Measurements from ENCODE around the gene PPP1R13B.

The PPP1R13B gene

DNA sequence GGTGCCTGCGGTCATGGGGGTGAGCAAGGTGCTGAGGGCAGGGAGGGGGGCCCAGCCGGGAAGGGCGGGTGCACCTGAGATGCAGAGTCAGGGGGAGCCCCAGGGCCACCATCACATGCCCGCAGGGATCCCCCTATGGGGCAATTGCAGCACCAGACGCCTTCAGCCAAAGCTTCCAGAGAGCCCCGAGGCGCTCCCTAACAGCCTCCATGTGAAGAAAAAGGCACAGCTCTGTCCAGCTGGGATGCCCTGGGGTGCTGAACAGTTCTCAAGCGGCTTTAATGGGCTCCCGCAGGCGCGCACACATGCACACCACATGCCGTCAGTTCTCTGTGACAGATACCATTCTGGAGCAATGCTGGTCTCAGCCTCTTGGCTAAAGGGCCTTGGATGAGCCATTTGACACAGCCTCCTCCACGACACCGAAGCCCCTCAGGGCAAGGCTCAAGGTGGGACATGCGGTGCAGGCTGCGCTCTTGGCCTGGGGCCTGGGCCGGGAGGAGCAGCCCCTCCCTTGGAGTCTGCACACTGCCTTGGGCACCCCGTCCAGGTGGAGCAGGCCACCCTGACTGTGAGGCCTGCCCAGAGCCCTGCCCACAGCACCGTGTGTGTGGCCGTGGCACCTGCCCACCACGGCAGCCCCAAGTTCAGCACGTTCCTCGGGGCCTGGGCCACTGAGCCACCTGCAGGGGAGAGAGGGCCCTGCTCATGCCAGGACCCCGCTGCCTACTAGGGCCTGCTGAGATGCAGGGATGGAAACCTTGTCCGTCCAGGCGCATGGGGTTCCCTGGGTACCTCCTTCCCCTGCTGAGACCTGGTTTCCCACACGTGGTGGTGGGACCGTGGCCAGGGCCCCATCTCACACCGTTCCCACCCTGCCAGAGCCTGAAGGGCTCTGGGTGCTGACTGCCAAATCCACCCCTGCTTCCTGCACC is 139.8 kb downstream of the PPP1R13B start:
- DNase-seq: no peak

- DNase-seq: no peak
These were observed 140.6 kb downstream of the PPP1R13B start for GRCh38 chr14:103706551-103707328.

- no peak for DNase-seq
These were observed 141.7 kb downstream of the PPP1R13B start for GRCh38 chr14:103705504-103706284.

DNA sequence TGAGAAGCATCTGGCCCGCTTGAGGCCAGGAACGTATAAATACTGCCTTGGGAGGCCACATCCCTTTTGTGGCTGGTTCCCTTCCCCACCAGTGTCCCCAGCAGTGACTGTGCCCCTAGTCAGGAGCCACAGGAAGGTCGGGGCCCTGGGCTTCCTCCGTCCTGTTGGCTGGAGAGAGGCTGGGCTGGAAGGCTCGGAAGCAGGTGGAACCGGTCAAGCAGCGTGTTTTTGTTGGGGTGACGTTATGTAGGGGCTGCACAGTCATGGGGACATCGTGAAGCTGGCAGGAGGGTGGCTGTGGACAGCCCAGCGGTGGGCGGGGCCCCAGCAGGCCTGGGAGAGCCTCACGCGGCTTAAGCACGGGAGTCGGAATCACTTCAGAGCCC is 142.3 kb downstream of the PPP1R13B start:
- DNase-seq: no peak

GRCh38 chr14:103704708-103705107 is 142.7 kb downstream of the PPP1R13B start:
- no peak for DNase-seq

DNA sequence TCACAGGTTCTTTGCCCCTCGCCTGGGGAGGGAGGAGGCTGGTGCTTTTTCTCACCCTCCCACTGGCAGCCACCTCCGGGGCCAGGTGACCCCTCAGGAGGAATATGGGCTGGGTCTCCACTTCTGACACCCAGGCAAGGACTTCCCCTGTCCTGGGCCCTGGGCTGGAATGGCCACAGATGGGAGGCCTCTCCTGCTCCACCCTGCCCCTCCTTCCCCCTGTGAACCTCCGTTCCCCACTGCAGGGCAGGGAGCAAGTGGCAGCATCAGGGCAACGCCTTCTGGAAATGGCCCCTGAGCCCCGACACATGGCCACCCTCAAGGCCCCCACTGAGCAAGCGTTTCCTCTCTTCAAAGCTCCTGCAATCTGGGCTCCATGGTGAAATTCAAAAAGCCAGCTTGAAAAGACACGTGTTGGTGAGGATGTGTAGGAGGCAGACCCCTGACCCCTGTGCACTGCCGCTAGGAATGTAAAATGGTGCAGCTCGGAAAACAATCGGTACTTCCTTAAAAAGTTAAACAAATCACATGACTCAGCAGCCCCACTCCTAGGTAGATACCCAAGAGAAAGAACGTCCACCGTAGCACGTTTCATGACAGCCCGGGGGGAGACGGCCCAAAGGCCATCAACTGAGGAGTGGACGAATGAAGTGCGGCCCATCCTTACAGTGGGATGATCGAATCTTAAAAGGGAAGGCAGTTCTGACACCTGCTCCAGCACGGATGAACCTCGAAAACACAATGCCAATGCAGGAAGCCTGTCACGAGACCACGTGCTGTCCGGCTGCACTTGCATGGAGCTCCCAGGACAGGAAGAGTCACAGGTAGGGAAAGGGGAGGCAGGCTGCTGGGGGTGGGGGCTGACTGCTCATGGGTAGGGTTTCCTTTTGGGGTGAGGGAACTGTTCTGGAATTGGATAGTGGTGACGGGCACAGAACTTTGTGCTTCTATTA is 143.7 kb downstream of the PPP1R13B start:
- no peak for DNase-seq

GRCh38 chr14:103702497-103703432 is 144.6 kb downstream of the PPP1R13B start:
- DNase-seq: no peak

DNA sequence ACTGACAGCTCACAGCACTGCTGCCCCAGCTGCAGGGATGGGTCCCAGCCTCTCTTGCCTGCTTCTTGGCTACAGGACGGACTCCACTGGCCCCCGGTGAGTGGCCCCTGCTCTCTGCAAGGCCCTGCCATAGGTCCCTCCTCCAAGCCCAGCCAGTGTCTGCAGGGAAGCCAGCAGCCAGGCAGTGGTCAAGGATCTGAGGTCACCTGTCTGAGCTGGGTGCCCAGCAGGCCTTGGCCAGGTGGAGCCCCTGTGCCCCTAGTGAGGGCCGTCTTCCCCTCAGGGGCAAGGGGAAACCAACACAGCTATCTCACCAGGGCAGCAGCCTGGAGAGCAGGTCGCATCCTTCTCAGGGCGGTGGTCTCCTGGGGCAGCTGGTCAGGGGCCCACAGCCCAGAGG is 145.3 kb downstream of the PPP1R13B start:
- no peak for DNase-seq

GRCh38 chr14:103700753-103701490 is 146.5 kb downstream of the PPP1R13B start:
- no peak for DNase-seq

GRCh38 chr14:103699901-103700752 is 147.2 kb downstream of the PPP1R13B start:
- DNase-seq: no peak

- DNase-seq: no peak
These were observed 148.1 kb downstream of the PPP1R13B start for GRCh38 chr14:103699261-103699661.

DNA sequence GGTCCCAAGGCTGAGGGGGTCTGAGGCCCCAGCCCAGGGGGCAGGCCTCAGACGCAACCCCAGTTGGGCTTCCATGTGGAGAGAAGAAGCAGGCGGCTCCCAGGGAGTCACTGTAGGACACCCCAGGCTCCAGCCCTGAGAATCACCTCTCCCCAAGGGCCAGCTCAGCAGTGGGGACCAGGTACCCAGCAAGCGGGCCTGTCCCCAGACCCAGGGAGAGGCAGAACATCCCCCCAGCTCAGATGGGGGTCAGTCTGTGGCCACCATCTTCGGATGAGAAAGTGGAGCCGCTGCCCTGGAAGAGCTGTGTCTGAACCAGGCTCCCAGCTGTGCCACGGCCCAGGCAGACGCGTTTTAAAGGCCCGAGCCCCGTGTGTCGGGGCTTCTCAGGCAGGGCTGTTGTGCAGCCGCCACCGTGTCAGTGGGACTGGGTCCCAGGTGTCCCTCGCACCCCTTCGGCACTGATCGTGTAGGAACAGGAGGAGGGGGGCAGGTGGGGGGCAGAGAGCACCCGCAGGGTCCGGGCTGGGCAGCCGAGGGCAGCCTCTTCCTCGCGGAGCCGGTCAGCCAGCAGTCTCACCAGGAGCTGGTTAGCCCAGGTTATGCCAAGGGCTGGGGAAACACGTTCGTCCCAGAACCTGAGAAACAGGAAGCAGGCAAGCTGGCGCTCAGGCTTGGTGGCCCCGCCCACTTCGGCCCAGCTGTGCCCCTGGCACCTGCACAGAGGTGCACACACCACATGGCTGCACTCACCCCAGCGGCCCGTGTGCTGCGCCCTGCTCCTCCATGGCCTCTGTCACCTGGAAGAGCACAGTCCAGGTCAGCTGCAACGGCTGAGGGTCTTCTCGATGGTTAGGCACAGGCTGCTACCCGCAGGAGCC is 148.8 kb downstream of the PPP1R13B start:
- DNase-seq: no peak

DNA sequence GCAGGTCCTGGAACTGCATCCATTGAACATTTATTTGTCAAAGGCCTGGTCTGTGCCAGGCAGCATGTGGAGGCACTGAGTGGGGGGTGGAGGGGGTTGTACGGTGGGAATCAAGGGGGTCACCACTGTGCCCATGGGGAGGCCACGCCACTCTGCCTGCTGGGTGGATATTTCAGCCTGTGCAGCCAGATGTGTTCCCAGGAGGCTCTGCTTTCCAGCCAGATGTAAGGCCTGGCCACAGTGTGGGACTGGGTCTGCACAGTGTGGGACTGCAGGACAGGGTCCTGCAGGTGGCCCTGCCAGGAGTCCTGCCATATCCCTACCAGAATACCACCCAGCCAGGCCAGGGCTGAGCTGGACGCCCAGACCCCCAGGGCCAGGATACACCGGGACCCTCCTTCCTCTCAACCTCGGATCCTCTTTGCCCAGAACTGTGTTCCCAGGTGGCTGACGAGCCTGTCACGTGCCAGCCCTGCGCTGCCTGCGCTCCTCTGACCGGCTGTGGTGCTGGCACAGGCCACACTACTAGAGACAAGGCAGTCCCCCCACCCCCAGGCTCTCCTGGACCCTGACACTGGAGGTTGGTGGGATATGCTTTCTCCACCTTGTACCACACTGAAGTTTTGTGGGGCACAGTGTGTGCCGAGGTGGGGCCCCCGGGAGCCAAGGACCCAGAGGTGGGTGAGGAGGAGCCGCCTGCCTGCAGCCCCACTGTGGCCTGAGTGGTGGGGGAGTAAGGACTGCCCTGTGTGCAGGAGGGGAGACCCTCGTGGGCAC is 149.6 kb downstream of the PPP1R13B start:
- DNase-seq: no peak

GRCh38 chr14:103697206-103697602 is 150.2 kb downstream of the PPP1R13B start:
- DNase-seq: no peak

- DNase-seq: no peak
These were observed 150.8 kb downstream of the PPP1R13B start for GRCh38 chr14:103696466-103697071.

- no peak for DNase-seq
These were observed 151.3 kb downstream of the PPP1R13B start for GRCh38 chr14:103696070-103696402.
